MM.1S (cell line): ENCODE measurements around the gene ARL8B.
"Not testable (repeated sequence)": the region's sequence is repeated elsewhere in the genome, so short reads cannot be mapped to it uniquely, and the experiment has no call there.

Source experiments
- CTCF ChIP-seq: fragments of 300-600 bp; sonication (generic); IDR thresholded peaks from 2 replicates; pipeline ENCODE4 v1.5.1; 2016; ENCODE audit warnings: antibody characterized with exemption, low read length, mixed read lengths
- EZH2 ChIP-seq: fragments of 300-600 bp; sonication (generic); optimal IDR thresholded peaks from 2 replicates; pipeline ENCODE3; 2017; ENCODE audit warnings: low read depth, mild to moderate bottlenecking, antibody characterized with exemption, low read length, mixed read lengths

GRCh38 chr3:5081973-5082788 lies 39.9 kb upstream of the ARL8B start:
- TF ChIP-seq EZH2, CTCF: not testable (repeated sequence)
